Pancreas (tissue), 10 donors: ENCODE measurements around the gene MYH10. TPM values are rescaled to one million over a fixed set of nuclear protein-coding genes. Genes with fewer than 3 reads are reported as not detected.

Source experiments
- ATAC-seq, 4 donors: fragments of 200-7000 bp; cut with Tn5 transposase; one replicate each; pipeline versions ENCODE4 v1.8.0 to v1.9.1; 2020; ENCODE audit warnings: mild to moderate bottlenecking in 4 of 4, moderate library complexity in 4 of 4
- DNase-seq, 6 donors: peaks; one replicate each; pipeline ENCODE4 v3.0.0-alpha.2; 2020
- FAIRE-seq: peaks from 2 replicates; lab custom pipeline; 2012; peaks lifted over from hg19 to GRCh38; lab: Jason Lieb, UNC
- H3K27ac ChIP-seq, 4 donors: fragments of 200-600 bp; sonication (generic); 1 replicate in 3 of 4; 2 replicates in 1 of 4; pipeline versions ENCODE4 v1.5.0 to v1.8.0; 2020
- H3K27me3 ChIP-seq, 4 donors: fragments of 200-600 bp; one replicate each; pipeline ENCODE4 v1.8.0; 2021
- H3K36me3 ChIP-seq, 3 donors: fragments of 200-600 bp; sonication (generic) in 1 of 3; one replicate each; pipeline versions ENCODE4 v1.5.0 to v1.8.0; 2020 to 2021
- H3K4me1 ChIP-seq, 3 donors: fragments of 200-600 bp; one replicate each; pipeline ENCODE4 v1.8.0; 2021
- H3K4me3 ChIP-seq, 4 donors: fragments of 200-600 bp; sonication (generic) in 2 of 4; one replicate each; pipeline versions ENCODE4 v1.5.0 to v1.8.0; 2020 to 2021
- H3K9me3 ChIP-seq, 4 donors: fragments of 200-600 bp; one replicate each; pipeline ENCODE4 v1.8.0; 2021
- CTCF ChIP-seq, 4 donors: fragments of 200-600 bp; sonication (generic) in 3 of 4; IDR thresholded peaks; one replicate each; pipeline versions ENCODE4 v1.5.0 to v1.8.0; 2021; ENCODE audit warnings: antibody characterized with exemption in 4 of 4
- WGBS, 2 donors: extraction: QIAGEN DNeasy Blood & Tissue Kit; methylation state at CpG; one replicate each; pipeline ENCODE4 v1.1.7; 2013; 5-methylcytosine and 5-hydroxymethylcytosine counted together
- intact Hi-C, 3 donors: fragments of 100-400 bp; cut with DNase I; formaldehyde crosslinking; loops; one replicate each; pipeline versions ENCODE4 v1.11.1 to v1.14.2; 2022
- polyA plus RNA-seq, 2 donors: library from polyadenylated mRNA; stranded (reverse); fragments of 200-250 nt; gene quantifications; one replicate each; pipeline ENCODE4 v1.2.3, GENCODE V29; 2013
- total RNA-seq, 6 donors: library from RNA; stranded (reverse); fragmentation: NEBNext Ultra II Directional in 4 of 6; extraction: Animal tissue kit (Norgen Biotek cat#: 25700) in 4 of 6; gene quantifications; one replicate each; pipeline versions ENCODE4 v1.2.1 to v1.2.4, GENCODE V29; 2021 to 2023
- donor health status: healthy with polysubstance abuse.
- donor health status: DM: no; HTN: no; CAD: no; lungs with moderate emphysema.
- donor health status: DM: no; HTN: no; CAD: no.
- donor health status: control.
- donor health status: control.
- donor health status: Bipolar disorder and iron deficiency.
- donor health status: DM: yes; HTN: yes; CAD: no.
- donor health status: DM: no; HTN: no; CAD: no.
- donor health status: DM: no; HTN: no; CAD: no.
- donor health status: DM: yes; HTN: yes; CAD: no.

Gene MYH10
- total and polyA plus RNA-seq, 8 donors = 4.6 to 28.0 (median 11.3) TPM

GRCh38 chr17:8650119-8650499, 19.6 kb upstream of the MYH10 start:
- H3K36me3 ChIP-seq = no peaks in the 10 kb centered on the region
- no peak overlapping the region for H3K27ac ChIP-seq
- H3K9me3 ChIP-seq = no peaks in the 10 kb centered on the region
- ATAC-seq = no peak
- H3K27me3 ChIP-seq = no peaks in the 10 kb centered on the region
- WGBS, 2 donors = 58 to 68% methylated on average over 1 of the region's 1 CpG
- no peak for FAIRE-seq
- no peak overlapping the region for H3K4me3 ChIP-seq
- no peak for DNase-seq
- no peaks in the 10 kb centered on the region for H3K4me1 ChIP-seq
- intact Hi-C loops = no loop called here
- TF ChIP-seq CTCF (IDR thresholded peaks at IDR 0.05) = no peak

- no peak overlapping the region for H3K4me3 ChIP-seq
- H3K27me3 ChIP-seq = no peaks in the 10 kb centered on the region
- ATAC-seq (peak in 1 of 4 donors; percentile 62), FAIRE-seq (no peak), DNase-seq (no peak)
- no peak for TF ChIP-seq CTCF (IDR thresholded peaks at IDR 0.05)
- H3K4me1 ChIP-seq = no peaks in the 10 kb centered on the region
- 67 to 78% methylated on average over 17 of the region's 17 CpGs for WGBS, 2 donors
- intact Hi-C loops = no loop called here
- H3K9me3 ChIP-seq = no peaks in the 10 kb centered on the region
- no peaks in the 10 kb centered on the region for H3K36me3 ChIP-seq
- no peak overlapping the region for H3K27ac ChIP-seq
Observed at GRCh38 chr17:8649157-8650118, 18.9 kb upstream of the MYH10 start.

GRCh38 chr17:8647956-8648355, 17.4 kb upstream of the MYH10 start:
- no peak for TF ChIP-seq CTCF (IDR thresholded peaks at IDR 0.05)
- no peaks in the 10 kb centered on the region for H3K4me1 ChIP-seq
- H3K27me3 ChIP-seq = no peaks in the 10 kb centered on the region
- DNase-seq (no peak), ATAC-seq (no peak), FAIRE-seq (no peak)
- no peaks in the 10 kb centered on the region for H3K9me3 ChIP-seq
- no peak overlapping the region for H3K4me3 ChIP-seq
- no peaks in the 10 kb centered on the region for H3K36me3 ChIP-seq
- WGBS, 2 donors = 86 to 95% methylated on average over 7 of the region's 7 CpGs
- intact Hi-C loops = no loop called here
- H3K27ac ChIP-seq = no peak overlapping the region

- no peaks in the 10 kb centered on the region for H3K9me3 ChIP-seq
- no peak for TF ChIP-seq CTCF (IDR thresholded peaks at IDR 0.05)
- H3K4me3 ChIP-seq = no peak overlapping the region
- no peaks in the 10 kb centered on the region for H3K4me1 ChIP-seq
- H3K36me3 ChIP-seq = no peaks in the 10 kb centered on the region
- no peak for DNase-seq
- H3K27ac ChIP-seq = no peak overlapping the region
- no peak for FAIRE-seq
- ATAC-seq = no peak
- intact Hi-C loops = no loop called here
- 48 to 49% methylated on average over 7 of the region's 7 CpGs for WGBS, 2 donors
- no peaks in the 10 kb centered on the region for H3K27me3 ChIP-seq
Observed at GRCh38 chr17:8647202-8647601, 16.7 kb upstream of the MYH10 start.

GRCh38 chr17:8644507-8644902, 14.0 kb upstream of the MYH10 start:
- no peak for FAIRE-seq
- intact Hi-C loops = no loop called here
- no peak overlapping the region for H3K4me3 ChIP-seq
- no peaks in the 10 kb centered on the region for H3K36me3 ChIP-seq
- H3K4me1 ChIP-seq = no peaks in the 10 kb centered on the region
- H3K27ac ChIP-seq = no peak overlapping the region
- DNase-seq = no peak
- no peak for TF ChIP-seq CTCF (IDR thresholded peaks at IDR 0.05)
- 85 to 94% methylated on average over 4 of the region's 4 CpGs for WGBS, 2 donors
- H3K27me3 ChIP-seq = no peaks in the 10 kb centered on the region
- H3K9me3 ChIP-seq = no peaks in the 10 kb centered on the region
- ATAC-seq = no peak
